GM12801 (cell line): ENCODE results near the gene FGD6.

Experiments used
- CTCF ChIP-seq: IDR thresholded peaks from one replicate; pipeline ENCODE4 v1.5.1; 2011; ENCODE audit warnings: control low read depth; ENCODE audit not compliant: insufficient read length; ENCODE audit errors: extremely low read depth

The FGD6 gene

GRCh38 chr12:95143621-95144205, 73.6 kb downstream of the FGD6 start:
- no peak for TF ChIP-seq CTCF

- no peak for TF ChIP-seq CTCF
Measured at GRCh38 chr12:95142431-95143151, 74.7 kb downstream of the FGD6 start.

GRCh38 chr12:95141310-95141709, 76.0 kb downstream of the FGD6 start:
- TF ChIP-seq CTCF, result no peak

- no peak for TF ChIP-seq CTCF
Measured at GRCh38 chr12:95136598-95136997, 80.7 kb downstream of the FGD6 start.

GRCh38 chr12:95134085-95134484, 83.2 kb downstream of the FGD6 start:
- no peak for TF ChIP-seq CTCF

- no peak for TF ChIP-seq CTCF
Measured at GRCh38 chr12:95131589-95132340, 85.5 kb downstream of the FGD6 start.

GRCh38 chr12:95130096-95130495, 87.2 kb downstream of the FGD6 start:
- no peak for TF ChIP-seq CTCF
